HG03135 (cell line): ENCODE data around the gene PPM1M.

Source experiments
- ATAC-seq: cut with Tn5 transposase; IDR thresholded peaks from one replicate; pipeline ENCODE4 v1.9.1; 2021; ENCODE audit warnings: mild to moderate bottlenecking, moderate library complexity; ENCODE audit not compliant: unreplicated experiment

Gene PPM1M

DNA sequence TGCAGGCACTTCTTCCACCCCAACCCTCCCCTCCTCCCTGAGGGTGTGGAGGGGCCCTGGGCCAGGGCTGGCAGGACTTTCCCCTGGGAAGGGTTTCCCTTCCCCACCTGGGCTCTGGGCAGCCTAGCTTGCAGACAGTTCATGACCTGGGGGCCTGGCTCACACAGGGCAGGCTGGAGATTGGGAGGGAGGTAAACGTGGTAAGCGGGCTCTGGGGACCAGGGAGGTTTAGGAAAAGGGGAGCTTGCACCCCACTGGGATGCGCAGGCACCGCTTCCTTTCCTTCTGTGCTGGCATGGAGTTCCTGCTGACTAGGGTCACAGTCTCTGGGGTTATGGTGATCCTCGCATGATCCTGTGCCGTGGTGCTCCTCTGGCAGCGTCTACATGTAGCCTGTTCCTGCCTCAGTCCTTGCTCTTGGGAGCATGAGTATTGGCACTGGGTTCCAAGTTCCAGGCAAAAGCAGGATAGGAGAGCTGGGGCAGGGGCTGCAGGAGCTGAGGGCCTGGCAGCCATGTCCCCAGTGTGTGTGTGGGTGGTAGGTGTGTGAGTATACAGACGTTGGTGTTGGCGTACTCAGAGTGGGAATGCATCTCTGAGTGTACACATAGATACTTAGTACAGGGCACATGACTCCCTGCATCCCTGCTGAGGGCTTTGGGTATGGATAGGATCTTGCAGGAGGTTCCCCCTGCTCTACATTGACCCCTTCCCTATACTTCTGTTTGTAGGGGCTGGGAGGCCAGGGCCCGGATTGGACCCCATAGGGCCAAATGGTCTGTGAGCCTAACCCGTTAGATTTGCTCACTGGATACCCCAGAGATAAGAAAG, 49.0 kb downstream of the PPM1M start:
- ATAC-seq, result no peak

DNA sequence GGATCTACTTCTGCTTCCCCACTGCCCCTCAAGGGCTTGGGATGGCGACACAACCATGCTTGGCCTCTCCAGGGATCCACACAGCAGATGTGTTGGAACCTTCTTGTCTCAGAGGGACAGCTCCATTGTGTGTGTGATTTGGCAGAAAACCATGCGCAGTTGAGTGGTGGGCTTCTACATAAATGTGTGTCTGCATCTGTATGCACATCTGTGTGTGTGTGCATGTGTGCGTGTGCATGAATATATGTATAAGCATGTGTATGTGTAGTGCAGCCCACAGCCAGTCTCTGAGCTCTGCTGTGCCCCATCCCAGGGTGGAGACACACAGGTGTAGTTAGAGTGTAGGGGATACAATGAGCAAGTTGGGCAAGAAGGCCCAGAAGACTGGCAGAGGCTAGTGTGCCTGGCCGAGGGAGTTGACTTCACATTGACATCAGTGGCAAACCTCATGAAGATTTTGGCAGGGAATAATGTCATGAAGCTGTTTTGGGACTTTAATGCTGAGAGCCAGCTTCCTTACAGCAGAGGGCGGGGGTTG, 50.2 kb downstream of the PPM1M start:
- ATAC-seq, result no peak

DNA sequence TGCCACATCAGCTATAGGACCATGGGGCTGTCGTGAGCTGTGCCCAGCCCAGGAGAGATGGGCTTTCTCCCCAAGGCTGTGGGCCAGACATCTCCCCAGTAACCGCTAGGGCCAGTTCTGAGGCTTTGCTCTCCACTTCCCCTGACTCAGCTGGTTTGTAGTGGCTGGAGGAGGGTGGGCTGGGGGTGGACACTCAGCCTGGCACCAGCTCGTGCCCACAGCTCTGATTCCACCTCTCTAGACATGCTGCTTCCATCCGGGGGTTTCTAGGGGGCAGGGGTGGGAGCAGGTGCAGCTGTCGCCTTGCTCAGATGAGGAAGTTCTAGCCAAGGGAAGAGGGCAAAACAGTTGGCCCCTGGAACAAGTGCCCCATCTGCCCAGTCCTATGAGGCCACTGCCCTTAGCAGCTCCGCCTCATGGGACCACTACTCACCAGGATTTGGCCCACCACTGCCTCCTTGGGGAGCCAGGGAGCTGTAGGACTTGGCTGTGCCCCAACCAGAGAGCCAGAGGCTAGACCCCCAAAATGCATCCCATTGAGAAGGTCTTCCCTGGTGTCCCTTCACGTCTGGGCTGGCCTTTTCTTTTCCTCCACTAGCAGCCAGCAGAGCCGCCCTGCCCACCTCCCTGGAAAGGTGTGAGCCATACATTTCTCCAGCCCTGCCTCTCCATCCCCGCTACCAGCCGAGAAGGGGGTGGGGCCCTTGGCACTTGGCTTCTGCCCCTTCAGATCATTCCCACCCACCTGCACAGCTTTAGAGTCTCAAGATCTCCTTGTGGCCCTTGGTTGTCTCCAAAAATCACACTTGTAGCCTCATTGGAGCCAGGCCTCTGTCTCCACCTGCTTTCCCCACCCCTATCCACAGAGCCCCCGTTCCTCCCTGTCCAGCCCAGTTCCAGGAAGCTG, 51.9 kb downstream of the PPM1M start:
- no peak for ATAC-seq

DNA sequence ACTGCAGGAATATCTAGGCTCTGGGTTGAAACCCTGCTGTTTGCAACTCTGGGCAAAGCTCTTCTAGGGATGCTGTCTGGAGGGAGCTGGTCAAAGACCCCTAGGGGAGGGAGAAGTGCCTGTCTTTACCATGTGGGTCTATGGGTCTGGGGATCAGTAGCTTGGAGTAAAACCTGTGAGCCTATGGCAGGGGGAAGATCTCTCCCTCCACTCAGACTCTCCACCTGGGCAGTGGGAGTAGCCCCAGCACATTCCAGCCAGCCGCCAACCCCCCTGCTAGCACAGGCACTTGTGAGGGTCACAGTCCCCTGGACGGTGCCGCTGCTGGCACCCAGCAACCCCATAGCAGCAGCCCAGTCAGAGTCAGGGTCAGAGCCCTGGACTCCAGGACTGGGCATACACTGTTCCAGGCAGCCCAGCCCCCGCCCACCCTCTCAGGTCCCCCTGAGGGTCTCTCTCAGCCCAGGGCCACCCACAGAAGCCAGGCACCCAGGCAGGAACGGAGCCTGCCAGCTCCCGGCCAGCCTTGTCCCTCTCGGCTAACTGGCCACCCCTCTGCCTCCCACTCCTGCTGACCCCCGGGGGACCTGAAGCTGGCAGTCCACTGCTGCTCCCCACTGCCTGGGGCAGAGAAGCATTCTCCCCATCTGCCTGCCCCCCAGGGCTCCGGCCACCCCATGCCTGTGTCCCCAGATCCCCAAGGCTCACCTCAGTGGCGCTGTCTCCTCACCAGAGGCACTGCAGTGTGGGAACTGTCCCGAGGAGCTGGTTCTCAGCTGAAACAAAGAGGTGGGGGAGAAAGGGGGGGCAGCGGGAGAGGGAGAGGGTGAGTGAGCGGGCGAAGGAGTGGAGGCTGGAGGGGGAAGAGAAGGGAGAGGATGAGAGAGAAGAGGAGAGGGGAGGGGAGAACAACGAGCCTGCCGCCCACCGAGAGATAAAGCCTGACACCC, 52.9 kb downstream of the PPM1M start:
- no peak for ATAC-seq

DNA sequence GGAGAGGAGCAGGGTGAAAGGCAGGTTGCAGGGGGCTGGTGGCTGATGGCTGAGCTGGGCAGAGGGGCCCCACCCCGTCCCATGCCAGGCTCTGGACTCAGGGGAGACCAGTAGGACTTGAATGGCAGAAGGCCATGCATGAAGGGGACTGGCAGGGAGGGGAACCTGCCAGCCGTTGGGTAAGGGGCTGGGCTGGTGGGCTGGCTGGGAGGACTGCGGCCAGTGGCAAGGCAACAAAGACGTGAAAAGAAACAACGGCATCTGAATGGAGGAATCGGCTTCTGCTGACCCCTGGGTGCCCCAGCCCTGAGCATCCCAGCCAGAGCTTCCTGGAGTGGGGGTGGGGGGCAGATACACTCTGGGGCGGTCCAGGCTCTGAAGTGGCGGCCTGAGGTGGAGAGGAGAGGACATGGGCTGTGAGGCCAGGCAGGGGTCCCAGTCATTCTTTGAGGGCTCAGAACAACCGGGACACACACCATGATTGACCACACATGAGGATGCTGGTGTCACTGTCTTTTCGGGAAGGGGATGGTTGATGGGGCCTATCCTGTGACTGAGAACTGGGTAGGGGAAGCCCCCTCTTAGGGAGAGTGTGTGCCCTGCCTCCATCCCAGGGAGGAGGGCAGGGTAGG, 53.8 kb downstream of the PPM1M start:
- ATAC-seq, result no peak
